Mucosa of rectum (tissue), 2 donors: ENCODE results near the gene CALY.

ENCODE experiments used
- H3K27ac ChIP-seq, 2 donors: one replicate each; pipeline ENCODE4 v1.7.0; 2013; ENCODE audit warnings: inconsistent platforms in 2 of 2, low read depth in 2 of 2, low read length in 2 of 2
- H3K27me3 ChIP-seq, 2 donors: one replicate each; pipeline ENCODE4 v1.7.0; 2013; ENCODE audit warnings: low read length in 2 of 2; ENCODE audit not compliant: control insufficient read depth in 2 of 2, insufficient read depth in 2 of 2
- H3K36me3 ChIP-seq, 2 donors: one replicate each; pipeline ENCODE4 v1.7.0; 2013; ENCODE audit warnings: low read length in 2 of 2; ENCODE audit not compliant: control insufficient read depth in 2 of 2, insufficient read depth in 2 of 2
- H3K4me1 ChIP-seq, 2 donors: one replicate each; pipeline ENCODE4 v1.7.0; 2013; ENCODE audit warnings: low read length in 2 of 2, mild to moderate bottlenecking in 1 of 2; ENCODE audit not compliant: control insufficient read depth in 2 of 2, insufficient read depth in 2 of 2
- H3K4me3 ChIP-seq, 2 donors: one replicate each; pipeline ENCODE4 v1.7.0; 2013; ENCODE audit warnings: low read length in 2 of 2
- H3K9ac ChIP-seq, 2 donors: one replicate each; pipeline ENCODE4 v1.7.0; 2013; ENCODE audit warnings: low read length in 2 of 2, low read depth in 1 of 2, mild to moderate bottlenecking in 1 of 2
- H3K9me3 ChIP-seq, 2 donors: one replicate each; pipeline ENCODE4 v1.7.0; 2013; ENCODE audit warnings: low read length in 2 of 2; ENCODE audit not compliant: control insufficient read depth in 2 of 2
- donor health status: healthy.
- donor health status: Normal muscosa, but diverticular disease.

Gene CALY

DNA sequence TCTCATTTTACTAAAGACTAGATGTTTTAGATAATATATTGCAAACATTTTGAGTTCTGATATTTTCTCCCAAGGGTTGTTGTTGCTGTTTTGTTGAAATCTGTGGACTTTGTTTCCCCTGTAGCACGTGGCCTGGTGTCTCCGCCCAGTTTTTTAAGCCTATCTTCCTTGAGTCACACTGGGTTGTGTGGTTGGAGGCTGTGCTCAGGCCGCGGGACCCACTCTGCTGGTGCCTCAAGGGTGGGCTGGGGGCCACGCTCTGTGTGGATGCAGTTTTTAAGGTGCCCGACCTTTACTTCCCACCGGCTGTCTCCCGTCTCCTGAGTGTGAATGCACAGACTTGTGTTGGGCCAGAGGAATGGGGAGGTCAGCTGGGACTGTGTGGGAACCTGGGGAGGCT lies 6.2 kb upstream of the CALY start:
- Histone ChIP-seq H3K36me3 (no peaks in the 10 kb centered on the region), H3K27ac (no peak overlapping the region), H3K9ac (no peak overlapping the region), H3K4me3 (no peak overlapping the region), H3K9me3 (no peaks in the 10 kb centered on the region), H3K4me1 (peaks cover 0 to 3% of the 10 kb centered on the region in 2 donors), H3K27me3 (peaks cover 11 to 15% of the 10 kb centered on the region in 2 donors)

DNA sequence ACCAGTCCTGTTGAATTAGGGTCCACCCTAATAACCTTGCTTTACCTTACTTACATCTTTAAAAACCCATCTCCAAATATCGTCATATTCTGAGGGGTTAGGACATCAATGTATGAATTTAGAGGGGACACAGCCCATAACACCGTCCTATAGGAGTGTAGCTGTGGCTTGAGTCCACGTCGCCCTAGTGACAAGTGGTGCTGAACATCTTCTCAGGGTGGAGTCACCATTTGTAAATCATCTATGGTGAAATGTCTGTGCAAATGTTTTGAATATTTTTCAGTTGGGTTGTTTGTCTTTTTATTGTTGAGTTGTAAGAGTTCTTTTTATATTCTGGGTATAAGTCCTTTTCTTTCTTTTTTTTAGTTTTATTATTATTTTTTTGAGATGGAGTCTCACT lies 5.3 kb upstream of the CALY start:
- no peaks in the 10 kb centered on the region for H3K36me3 ChIP-seq
- no peaks in the 10 kb centered on the region for H3K9me3 ChIP-seq
- no peak overlapping the region for H3K27ac ChIP-seq
- H3K4me1 ChIP-seq = no peaks in the 10 kb centered on the region
- peaks cover 17 to 24% of the 10 kb centered on the region in 2 donors for H3K27me3 ChIP-seq
- no peak overlapping the region for H3K9ac ChIP-seq
- no peak overlapping the region for H3K4me3 ChIP-seq

DNA sequence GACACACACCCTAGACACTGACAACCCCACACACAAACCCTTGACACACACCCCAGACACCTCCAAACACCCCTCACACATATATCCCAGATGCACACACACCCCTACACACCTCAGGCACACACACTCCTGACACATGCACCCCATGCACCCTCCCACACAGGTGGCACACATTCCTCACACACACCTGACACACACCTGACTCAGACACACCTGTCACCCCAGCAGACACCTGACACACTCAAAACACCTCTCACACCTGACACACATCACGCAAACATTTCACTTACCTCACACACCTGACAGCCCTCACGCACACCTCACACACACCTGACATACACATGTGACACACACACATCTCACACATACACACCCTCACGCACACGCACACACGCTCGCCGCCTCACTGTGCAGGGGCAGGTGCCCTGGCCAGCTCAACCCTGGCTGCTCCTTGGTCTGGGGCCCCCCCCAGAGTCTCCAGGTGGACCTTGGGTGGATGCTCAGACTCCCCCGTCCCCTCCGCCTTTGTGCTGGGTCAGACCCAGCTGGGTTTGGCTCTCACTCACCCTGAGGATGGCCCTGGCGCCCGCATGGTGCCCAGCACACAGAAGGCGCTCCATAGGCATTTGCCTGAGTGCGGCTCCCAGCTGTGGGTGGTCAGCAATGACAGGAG lies 3.1 kb upstream of the CALY start:
- Histone ChIP-seq H3K27ac (no peak overlapping the region), H3K27me3 (peaks cover 20 to 42% of the 10 kb centered on the region in 2 donors), H3K4me1 (peaks cover 0 to 7% of the 10 kb centered on the region in 2 donors), H3K9ac (no peak overlapping the region), H3K9me3 (no peaks in the 10 kb centered on the region), H3K4me3 (no peak overlapping the region), H3K36me3 (no peaks in the 10 kb centered on the region)

DNA sequence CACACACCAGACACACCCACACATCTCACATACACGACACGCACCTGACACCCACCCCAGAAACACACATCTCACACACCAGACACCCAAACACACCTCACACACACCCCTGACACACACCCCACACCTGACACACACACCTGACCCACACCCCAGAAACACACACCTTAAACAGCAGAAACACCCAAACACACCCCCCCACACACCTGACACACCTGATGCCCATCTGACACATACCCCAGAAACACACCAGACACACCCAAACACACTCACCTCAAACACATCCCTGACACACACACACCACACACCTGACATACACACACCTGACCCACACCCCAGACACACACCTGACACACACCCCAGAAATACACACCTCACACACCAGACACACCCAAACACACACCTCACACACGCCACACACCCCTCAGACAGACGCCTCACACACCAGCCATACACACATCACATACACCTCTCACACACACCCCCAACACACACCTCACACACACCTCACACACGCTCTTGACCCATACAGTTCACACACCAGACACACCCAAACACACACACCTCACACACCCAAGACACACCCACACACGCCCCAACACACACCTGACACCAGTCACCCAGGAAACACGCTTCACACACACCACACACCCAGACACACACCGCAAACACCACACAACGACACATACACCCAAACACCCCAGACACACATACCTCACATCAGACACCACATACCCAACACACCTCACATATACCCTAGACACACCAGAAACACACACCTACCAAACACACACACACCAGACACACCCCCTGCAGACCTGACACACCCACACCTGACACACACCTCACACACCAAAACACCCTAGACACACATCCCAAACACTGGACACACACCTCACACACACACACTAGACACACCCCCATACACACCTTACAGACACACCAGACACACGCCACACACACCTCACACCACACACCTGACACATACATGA lies 1.7 kb upstream of the CALY start:
- H3K27me3 ChIP-seq = peaks cover 23 to 47% of the 10 kb centered on the region in 2 donors
- no peaks in the 10 kb centered on the region for H3K36me3 ChIP-seq
- H3K9ac ChIP-seq = no peak overlapping the region
- H3K4me1 ChIP-seq = peaks cover 0 to 7% of the 10 kb centered on the region in 2 donors
- H3K27ac ChIP-seq = no peak overlapping the region
- H3K4me3 ChIP-seq = no peak overlapping the region
- H3K9me3 ChIP-seq = no peaks in the 10 kb centered on the region

DNA sequence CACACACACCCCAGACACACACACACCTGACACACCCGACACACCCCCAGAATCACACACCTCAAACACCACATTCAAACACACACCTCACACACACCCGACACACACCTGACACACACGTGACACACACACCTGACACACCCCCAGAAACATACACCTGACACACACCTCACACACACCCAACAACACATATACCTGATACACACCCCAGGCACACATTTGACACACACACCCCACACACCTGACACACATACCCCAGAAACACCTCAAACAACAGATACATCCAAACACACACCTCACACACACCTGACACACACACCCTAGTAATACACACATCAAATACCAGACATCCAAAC lies 652 bp upstream of the CALY start:
- Histone ChIP-seq H3K9ac (no peak overlapping the region), H3K27me3 (peaks cover 27 to 50% of the 10 kb centered on the region in 2 donors), H3K36me3 (no peaks in the 10 kb centered on the region), H3K4me3 (no peak overlapping the region), H3K27ac (no peak overlapping the region), H3K9me3 (no peaks in the 10 kb centered on the region), H3K4me1 (peaks cover 0 to 7% of the 10 kb centered on the region in 2 donors)

DNA sequence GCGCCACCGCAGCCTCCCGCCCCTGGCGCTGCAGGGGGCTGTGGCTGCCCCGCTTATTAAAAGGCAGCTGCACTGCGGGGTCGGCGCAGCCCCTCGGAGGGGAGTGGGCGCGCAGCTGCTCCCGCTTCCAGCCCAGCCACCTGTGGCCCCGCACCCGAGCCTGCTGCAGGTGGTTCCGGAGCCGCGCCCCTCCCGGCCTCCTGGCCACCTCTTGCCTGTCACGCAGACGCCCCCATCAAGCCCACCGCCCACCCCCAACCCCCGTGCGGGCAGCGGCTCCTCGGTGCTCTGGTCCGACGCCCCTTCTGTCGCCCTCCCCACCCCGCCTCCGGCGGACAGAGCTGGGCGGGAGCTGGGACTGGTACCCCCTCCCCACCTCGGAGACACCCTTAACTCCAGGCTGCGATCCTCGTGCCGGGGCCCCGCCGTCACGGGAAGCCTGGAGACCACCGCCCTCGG lies 549 bp downstream of the CALY start:
- Histone ChIP-seq H3K9ac (no peak overlapping the region), H3K4me3 (peak overlapping the region in 1 of 2 donors; percentile 30), H3K9me3 (no peaks in the 10 kb centered on the region), H3K27ac (no peak overlapping the region), H3K4me1 (peaks cover 0 to 7% of the 10 kb centered on the region in 2 donors), H3K27me3 (peaks cover 30 to 55% of the 10 kb centered on the region in 2 donors), H3K36me3 (no peaks in the 10 kb centered on the region)

DNA sequence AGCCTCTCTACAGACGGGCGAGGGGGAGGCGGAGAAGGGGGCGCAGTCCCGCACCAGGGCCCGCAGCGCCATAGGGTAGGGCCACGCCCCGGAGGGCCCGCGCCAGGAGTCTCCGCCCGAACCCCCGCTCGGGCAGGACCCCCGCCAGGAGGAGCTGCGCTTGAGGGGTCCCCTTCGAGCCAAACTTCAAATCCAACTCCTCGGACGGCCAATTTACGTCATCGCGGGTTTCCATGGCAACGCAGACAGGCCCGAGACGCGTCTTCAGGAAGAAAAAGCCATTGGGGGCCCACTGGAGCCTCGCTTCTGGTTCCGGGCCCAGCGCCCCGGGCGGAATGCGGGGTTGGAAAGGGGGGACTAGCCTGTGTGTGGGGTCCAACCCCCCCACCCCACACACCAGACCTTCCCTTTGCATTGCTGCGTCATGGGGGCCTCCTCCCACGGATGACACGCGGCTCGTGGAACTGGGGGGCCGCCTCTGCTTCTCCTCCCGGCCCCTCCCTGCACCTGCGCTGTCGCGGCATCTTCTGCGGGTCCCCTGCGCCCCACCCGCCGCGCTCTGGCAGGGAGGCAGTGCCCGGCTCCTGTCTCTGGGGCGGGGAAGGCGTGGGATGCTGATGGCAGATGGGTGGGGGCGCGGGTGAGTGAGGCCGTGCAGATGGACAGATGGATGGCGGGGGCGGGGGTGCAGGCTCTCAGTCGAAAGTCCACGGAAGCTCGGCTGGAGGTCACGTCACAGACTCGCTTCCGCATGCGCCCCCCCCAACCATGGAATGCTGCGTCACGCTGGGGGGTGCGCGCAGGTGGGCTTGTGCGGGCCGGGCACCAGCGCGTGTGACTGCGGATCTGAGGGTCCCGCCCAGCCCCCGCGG lies 1.2 kb downstream of the CALY start:
- Histone ChIP-seq H3K9ac (peak overlapping the region in 1 of 2 donors; percentile 24), H3K27ac (no peak overlapping the region), H3K9me3 (no peaks in the 10 kb centered on the region), H3K4me3 (peak overlapping the region; percentile 30 to 41), H3K36me3 (no peaks in the 10 kb centered on the region), H3K27me3 (peaks cover 34 to 59% of the 10 kb centered on the region in 2 donors), H3K4me1 (peaks cover 0 to 7% of the 10 kb centered on the region in 2 donors)

DNA sequence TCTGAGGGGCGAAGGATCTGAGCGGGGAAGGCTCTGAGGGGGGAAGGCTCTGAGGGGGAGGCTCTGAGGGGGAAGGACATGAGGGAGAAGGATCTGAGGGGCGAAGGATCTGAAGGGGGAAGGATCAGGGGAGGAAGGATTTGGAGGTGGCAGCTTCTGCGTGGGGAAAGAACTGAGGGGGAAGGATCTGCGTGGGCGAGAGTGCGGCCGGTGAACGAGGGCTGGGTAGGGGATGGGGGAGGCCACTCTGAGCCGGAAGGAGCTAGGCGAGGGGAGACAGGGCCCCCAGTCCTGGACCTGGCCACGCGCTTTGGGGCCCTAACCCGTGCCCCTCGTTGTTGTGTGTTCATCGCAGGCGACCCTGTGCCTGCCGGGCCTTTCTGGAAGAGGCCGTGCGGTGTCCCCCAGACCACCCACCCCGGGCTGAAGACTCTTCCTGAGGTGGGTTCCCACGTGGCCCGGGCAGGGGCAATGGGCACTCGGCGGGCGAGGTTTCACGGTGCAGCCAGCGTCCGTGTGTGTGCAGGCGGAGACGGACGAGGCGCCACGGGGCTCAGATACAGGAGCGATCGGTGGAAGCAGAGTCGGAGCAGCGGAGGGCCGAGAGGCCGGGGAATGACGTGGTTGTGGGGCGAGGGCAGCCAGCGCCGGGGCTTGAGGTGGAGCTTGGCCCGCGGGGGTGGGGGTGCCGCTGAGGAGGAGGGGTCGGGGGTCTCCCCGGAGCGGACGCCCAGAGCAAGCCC lies 2.0 kb downstream of the CALY start:
- H3K4me1 ChIP-seq = peaks cover 0 to 10% of the 10 kb centered on the region in 2 donors
- H3K36me3 ChIP-seq = no peaks in the 10 kb centered on the region
- peak overlapping the region in 1 of 2 donors; percentile 41 for H3K4me3 ChIP-seq
- H3K9me3 ChIP-seq = no peaks in the 10 kb centered on the region
- no peak overlapping the region for H3K27ac ChIP-seq
- H3K9ac ChIP-seq = no peak overlapping the region
- peaks cover 32 to 56% of the 10 kb centered on the region in 2 donors for H3K27me3 ChIP-seq

DNA sequence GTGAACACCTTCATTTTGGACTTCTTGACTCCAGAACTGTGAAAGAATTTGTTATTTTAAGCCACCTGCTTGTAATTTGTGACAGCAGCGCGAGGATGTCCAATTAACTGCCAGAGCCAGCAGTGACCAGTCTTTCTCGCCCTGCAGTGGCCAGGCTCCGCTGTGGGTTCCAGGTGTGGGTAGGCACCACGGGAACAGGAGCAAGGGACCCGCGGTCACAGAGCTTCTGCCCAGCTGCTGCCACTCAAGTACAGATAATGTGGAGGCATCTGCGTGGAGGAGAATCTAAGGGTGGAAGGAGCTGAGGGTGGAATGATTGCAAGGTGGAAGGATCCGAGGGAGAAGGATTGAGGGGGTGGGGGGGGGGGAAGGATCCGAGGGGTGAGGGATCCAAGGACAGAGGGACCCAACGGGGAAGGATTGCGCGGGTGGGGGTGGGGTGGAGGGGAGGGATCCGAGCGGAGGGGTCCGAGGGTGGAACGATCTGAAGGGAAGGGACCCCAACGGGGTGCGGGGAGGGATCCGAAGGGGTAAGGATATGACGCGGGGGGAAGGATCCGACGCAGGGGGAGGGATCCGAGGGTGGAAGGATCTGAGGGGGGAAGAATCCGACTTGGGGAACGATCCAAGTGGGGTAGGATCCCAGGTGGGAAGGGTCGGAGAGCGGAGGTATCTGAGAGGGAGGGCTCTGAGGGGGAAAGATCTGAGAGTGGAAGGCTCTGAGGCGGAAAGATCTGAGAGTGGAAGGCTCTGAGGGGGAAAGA lies 3.6 kb downstream of the CALY start:
- Histone ChIP-seq H3K4me1 (peaks cover 0 to 10% of the 10 kb centered on the region in 2 donors), H3K36me3 (no peaks in the 10 kb centered on the region), H3K9ac (no peak overlapping the region), H3K4me3 (no peak overlapping the region), H3K27me3 (peaks cover 36 to 65% of the 10 kb centered on the region in 2 donors), H3K9me3 (no peaks in the 10 kb centered on the region), H3K27ac (no peak overlapping the region)
